ENCODE results near the gene C1orf232.

GRCh38 chr1:26125946-26126320, 42.8 kb downstream of the C1orf232 start:
- TF ChIP-seq CTCF (IDR thresholded peaks at IDR 0.05): no peak
- no peak for TF ChIP-seq EZH2 (IDR thresholded peaks at IDR 0.05; ENCODE audit: borderline replicate concordance, insufficient read depth, low read depth, low read length, poor library complexity, severe bottlenecking)

Data from B cell (primary cell).